Transverse colon (tissue), 4 donors: Measurements from ENCODE around the gene SMIM45.

Experiments used
- DNase-seq: peaks from one replicate; pipeline ENCODE4 v3.0.0-alpha.2; 2019
- H3K27ac ChIP-seq, 4 donors: fragments of 200-600 bp; sonication (generic); 2 replicates each; pipeline ENCODE4 v1.5.1; 2016 to 2018; ENCODE audit warnings: inconsistent platforms in 4 of 4
- H3K27me3 ChIP-seq: fragments of 200-600 bp; sonication (generic); 2 replicates; pipeline ENCODE4 v1.5.1; 2017; ENCODE audit warnings: inconsistent platforms
- H3K36me3 ChIP-seq, 4 donors: fragments of 200-600 bp; sonication (generic); 2 replicates each; pipeline ENCODE4 v1.5.1; 2017 to 2019; ENCODE audit warnings: inconsistent platforms in 4 of 4
- H3K4me1 ChIP-seq, 4 donors: fragments of 200-600 bp; sonication (generic); 2 replicates each; pipeline ENCODE4 v1.5.1; 2017 to 2020; ENCODE audit warnings: inconsistent platforms in 4 of 4
- H3K4me3 ChIP-seq, 4 donors: fragments of 200-600 bp; sonication (generic); 1 replicate in 1 of 4; 2 replicates in 3 of 4; pipeline versions ENCODE4 v1.5.1 to v1.6.1; 2017 to 2019; ENCODE audit warnings: inconsistent platforms in 4 of 4
- H3K9me3 ChIP-seq, 2 donors: fragments of 200-600 bp; sonication (generic); 2 replicates each; pipeline ENCODE4 v1.5.1; 2017 to 2019; ENCODE audit warnings: inconsistent platforms in 2 of 2
- EP300 ChIP-seq: sonication (generic); formaldehyde crosslinking; IDR thresholded peaks from one replicate; pipeline ENCODE4 v1.6.1; 2017; ENCODE audit warnings: antibody characterized with exemption, low read depth
- POLR2A ChIP-seq: fragments of 450-650 bp; IDR thresholded peaks from one replicate; pipeline ENCODE4 v1.6.1; 2016; ENCODE audit warnings: antibody characterized with exemption, mild to moderate bottlenecking, moderate library complexity
- POLR2AphosphoS5 ChIP-seq, 3 donors: sonication (generic); formaldehyde crosslinking; IDR thresholded peaks; one replicate each; pipeline ENCODE4 v1.6.1; 2016; ENCODE audit warnings: antibody characterized with exemption in 3 of 3
- WGBS, 2 donors: methylation state at CpG; one replicate each; pipeline ENCODE4 v1.1.5; 2018; ENCODE audit warnings: low coverage in 1 of 2; 5-methylcytosine and 5-hydroxymethylcytosine counted together
- in situ Hi-C, 4 donors: fragments of 200-750 bp; cut with MboI; loops; one replicate each; pipeline versions ENCODE4 v1.15.0 to v1.15.1; 2017; ENCODE audit warnings: low sequenced_read_pairs in 3 of 4, low pct_ligation_motif_present in 1 of 4, low pct_unique_long_range_greater_than_20kb in 1 of 4
- intact Hi-C: fragments of 100-400 bp; cut with DNase I; formaldehyde crosslinking; loops from one replicate; pipeline ENCODE4 v1.15.1; 2023; ENCODE audit warnings: low total_unique reads
- TF ChIP-seq, protein P1 (sequence below), 5 experiments: fragments of 200-600 bp in 3 of 5; fragments of 450-650 bp in 2 of 5; sonication (generic) in 3 of 5; IDR thresholded peaks; 1 replicate in 2 of 5; 2 replicates in 3 of 5; pipeline ENCODE4 v1.5.1; 2016 to 2017; ENCODE audit warnings: antibody characterized with exemption in 5 of 5, inconsistent platforms in 3 of 5, mild to moderate bottlenecking in 2 of 5, moderate library complexity in 1 of 5

Gene SMIM45

DNA sequence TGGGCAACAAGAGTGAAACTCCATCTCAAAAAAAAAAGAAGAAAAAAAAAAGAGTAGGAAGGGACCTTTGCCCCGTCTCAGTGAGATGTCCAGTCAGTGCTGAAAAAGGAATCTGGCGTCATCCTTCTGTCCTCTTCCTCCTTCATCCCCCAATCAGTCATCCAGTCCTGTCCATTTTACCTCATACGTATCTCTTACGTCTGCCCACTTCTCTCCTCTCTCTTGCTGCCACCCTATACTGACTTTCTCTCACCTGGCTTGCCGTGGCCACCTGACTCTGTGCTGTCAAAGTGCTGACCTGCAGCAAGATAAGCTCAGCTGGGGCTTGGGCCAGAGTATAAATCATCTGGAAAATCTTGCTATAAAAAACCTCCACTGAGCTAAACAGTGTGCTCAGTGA lies 30.9 kb downstream of the SMIM45 start:
- WGBS, 2 donors = 63 to 67% methylated on average over 3 to 5 of the region's 5 CpGs
- no peak overlapping the region for H3K27ac ChIP-seq

DNA sequence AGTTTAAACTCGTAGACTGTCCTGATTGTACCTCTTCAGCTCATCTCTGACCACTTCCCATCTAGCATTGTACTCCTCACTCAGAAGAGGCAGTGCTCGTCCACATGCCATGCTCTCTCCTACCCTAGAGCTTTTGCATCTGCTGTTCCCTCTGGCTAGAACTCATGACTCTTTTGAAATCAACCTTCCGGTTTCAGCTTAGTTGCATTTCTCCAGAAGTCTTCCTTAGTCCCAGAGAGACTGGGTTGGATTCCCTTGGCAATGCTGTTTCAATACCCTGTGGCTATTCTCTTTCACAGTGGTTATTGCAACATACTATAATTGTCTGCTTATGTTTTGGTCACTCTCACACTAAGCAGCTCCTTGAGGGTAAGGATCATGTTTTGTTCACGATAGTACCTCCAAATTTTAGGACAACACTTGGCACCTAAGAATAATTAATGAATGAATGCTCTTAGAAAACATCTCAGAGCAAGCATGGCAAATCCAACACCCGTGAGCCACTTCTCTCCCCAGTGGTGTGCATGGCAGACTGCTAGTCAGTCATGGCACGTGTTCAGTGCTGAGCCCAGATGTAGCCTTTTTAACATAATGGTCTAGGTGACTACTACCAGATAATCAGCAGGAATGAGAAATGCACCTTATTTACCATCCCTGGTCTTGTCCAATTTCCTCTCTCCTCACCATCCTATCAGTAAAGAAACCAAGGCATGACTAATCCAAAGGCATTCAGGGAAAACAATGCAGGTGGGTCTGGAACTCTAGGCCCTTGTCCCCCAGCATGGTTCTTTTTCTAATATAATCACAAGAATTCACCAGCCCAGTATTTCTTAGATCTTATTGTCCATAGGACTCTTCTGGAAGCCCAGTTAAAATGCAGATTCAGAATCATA lies 31.8 kb downstream of the SMIM45 start:
- intact Hi-C loops (no loop called here), in situ Hi-C loops (no loop called here)
- Histone ChIP-seq H3K27me3 (no peaks in the 10 kb centered on the region), H3K36me3 (no peaks in the 10 kb centered on the region), H3K4me3 (no peak overlapping the region), H3K27ac (no peak overlapping the region), H3K4me1 (no peaks in the 10 kb centered on the region), H3K9me3 (no peaks in the 10 kb centered on the region)
- WGBS, 2 donors = 65 to 76% methylated on average over 3 to 6 of the region's 6 CpGs
- TF ChIP-seq POLR2AphosphoS5 (IDR thresholded peaks at IDR 0.05) (no peak), POLR2A (no peak), EP300 (no peak)
- TF ChIP-seq, protein P1, sequence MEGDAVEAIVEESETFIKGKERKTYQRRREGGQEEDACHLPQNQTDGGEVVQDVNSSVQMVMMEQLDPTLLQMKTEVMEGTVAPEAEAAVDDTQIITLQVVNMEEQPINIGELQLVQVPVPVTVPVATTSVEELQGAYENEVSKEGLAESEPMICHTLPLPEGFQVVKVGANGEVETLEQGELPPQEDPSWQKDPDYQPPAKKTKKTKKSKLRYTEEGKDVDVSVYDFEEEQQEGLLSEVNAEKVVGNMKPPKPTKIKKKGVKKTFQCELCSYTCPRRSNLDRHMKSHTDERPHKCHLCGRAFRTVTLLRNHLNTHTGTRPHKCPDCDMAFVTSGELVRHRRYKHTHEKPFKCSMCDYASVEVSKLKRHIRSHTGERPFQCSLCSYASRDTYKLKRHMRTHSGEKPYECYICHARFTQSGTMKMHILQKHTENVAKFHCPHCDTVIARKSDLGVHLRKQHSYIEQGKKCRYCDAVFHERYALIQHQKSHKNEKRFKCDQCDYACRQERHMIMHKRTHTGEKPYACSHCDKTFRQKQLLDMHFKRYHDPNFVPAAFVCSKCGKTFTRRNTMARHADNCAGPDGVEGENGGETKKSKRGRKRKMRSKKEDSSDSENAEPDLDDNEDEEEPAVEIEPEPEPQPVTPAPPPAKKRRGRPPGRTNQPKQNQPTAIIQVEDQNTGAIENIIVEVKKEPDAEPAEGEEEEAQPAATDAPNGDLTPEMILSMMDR (IDR thresholded peaks at IDR 0.05) = no peak
- no peak for DNase-seq

More for the DNA sequence above, 30.9 kb downstream of the SMIM45 start:
- H3K9me3 ChIP-seq = no peaks in the 10 kb centered on the region
- in situ Hi-C loops (no loop called here), intact Hi-C loops (no loop called here)
- peaks cover 3% of the 10 kb centered on the region for H3K27me3 ChIP-seq
- H3K4me1 ChIP-seq = no peaks in the 10 kb centered on the region
- TF ChIP-seq, protein P1 (IDR thresholded peaks at IDR 0.05) = no peak
- TF ChIP-seq EP300 = no peak
- TF ChIP-seq POLR2AphosphoS5 (IDR thresholded peaks at IDR 0.05) = no peak
- TF ChIP-seq POLR2A = no peak
- H3K4me3 ChIP-seq = no peak overlapping the region
- DNase-seq = no peak
- no peaks in the 10 kb centered on the region for H3K36me3 ChIP-seq

DNA sequence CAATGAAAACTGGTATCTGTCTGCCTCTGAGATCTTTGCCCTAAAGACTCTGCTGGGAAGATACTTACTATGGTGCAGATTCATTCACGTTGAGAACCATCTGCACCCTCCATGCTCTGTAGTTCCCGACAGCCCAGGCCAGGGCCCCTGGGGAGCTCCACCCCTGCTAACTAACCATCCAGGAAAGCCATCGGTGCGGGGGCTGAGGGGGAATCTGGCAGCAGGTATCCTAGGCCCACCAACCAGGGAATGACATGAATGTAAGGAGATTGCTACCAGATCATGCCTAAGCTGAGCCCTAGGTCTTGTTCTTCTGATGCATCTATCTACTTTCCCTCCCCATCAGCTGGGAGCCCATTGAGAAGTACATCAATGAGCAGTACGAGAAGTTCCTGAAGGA lies 35.3 kb downstream of the SMIM45 start:
- in situ Hi-C loops (no loop called here), intact Hi-C loops (no loop called here)
- Histone ChIP-seq H3K27me3 (no peaks in the 10 kb centered on the region), H3K9me3 (no peaks in the 10 kb centered on the region), H3K36me3 (no peaks in the 10 kb centered on the region), H3K4me1 (no peaks in the 10 kb centered on the region), H3K4me3 (no peak overlapping the region), H3K27ac (no peak overlapping the region)
- 88% methylated on average over 5 of the region's 5 CpGs; no CpG with 5 or more reads in 1 of the 2 donors for WGBS, 2 donors
- TF ChIP-seq, protein P1 (IDR thresholded peaks at IDR 0.05) = no peak
- TF ChIP-seq POLR2A = no peak
- DNase-seq = no peak

DNA sequence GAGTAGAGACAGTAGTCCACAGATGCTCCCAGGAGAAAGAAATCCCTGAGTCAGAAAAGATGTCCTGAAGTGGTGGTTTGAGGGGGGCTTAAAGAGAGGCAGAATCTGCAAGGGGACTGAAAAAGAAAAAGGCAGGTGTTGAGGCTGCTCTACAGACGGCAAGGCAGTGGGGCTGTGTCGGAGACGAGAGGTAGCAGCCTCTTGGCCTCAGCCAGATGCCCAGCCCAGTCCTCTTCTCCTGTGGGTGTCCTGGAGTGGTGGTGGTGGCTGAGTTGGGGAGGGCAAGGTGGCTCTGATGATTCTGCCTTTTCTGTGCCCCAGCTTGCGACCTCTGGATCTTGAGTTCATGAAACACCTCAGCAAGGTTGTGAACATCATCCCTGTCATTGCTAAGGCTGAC lies 37.3 kb downstream of the SMIM45 start:
- no peak for DNase-seq
- intact Hi-C loops = no loop called here
- in situ Hi-C loops = no loop called here
- no peaks in the 10 kb centered on the region for H3K9me3 ChIP-seq
- H3K4me3 ChIP-seq = no peak overlapping the region
- H3K4me1 ChIP-seq = no peaks in the 10 kb centered on the region
- TF ChIP-seq POLR2A (no peak), POLR2AphosphoS5 (IDR thresholded peaks at IDR 0.05) (no peak), EP300 (no peak)
- TF ChIP-seq, protein P1 (IDR thresholded peaks at IDR 0.05) = no peak
- WGBS, 2 donors = 79% methylated on average over 4 of the region's 4 CpGs; no CpG with 5 or more reads in 1 of the 2 donors
- H3K36me3 ChIP-seq = no peaks in the 10 kb centered on the region
- H3K27ac ChIP-seq = no peak overlapping the region
- H3K27me3 ChIP-seq = no peaks in the 10 kb centered on the region
